SK-N-SH (cell line): Measurements from ENCODE around the gene USHBP1. TPM values are rescaled to one million over a fixed set of nuclear protein-coding genes. Genes with fewer than 3 reads are reported as not detected.

ENCODE experiments used
- CTCF ChIA-PET: fragments of 300-600, 350-600 bp; formaldehyde crosslinking; extraction: SDS; loops from one replicate; lab custom pipeline; 2021; lab: Yijun Ruan, JAX
- POLR2A ChIA-PET: fragments of 350-600 bp; sonication (Branson Sonifier 250); formaldehyde crosslinking; extraction: SDS; loops from one replicate; lab custom pipeline; 2020; ENCODE audit warnings: antibody characterized with exemption, inconsistent platforms; lab: Yijun Ruan, JAX
- DNase-seq: peaks from one replicate; pipeline ENCODE4 v3.0.0; 2012
- H2AFZ ChIP-seq: fragments of 200-600 bp; sonication (generic); 2 replicates; pipeline ENCODE4 v1.8.1; 2016; ENCODE audit warnings: antibody characterized with exemption, mild to moderate bottlenecking, low read depth
- H3F3A ChIP-seq: fragments of 200-600 bp; sonication (generic); replicated peaks from 2 replicates; pipeline ENCODE3; 2016; ENCODE audit warnings: antibody characterized with exemption, mild to moderate bottlenecking; ENCODE audit not compliant: insufficient read depth
- H3K27ac ChIP-seq, 2 experiments: fragments of 200-500 bp in 1 of 2; fragments of 200-600 bp in 1 of 2; sonication (Bioruptor generic) in 1 of 2; sonication (generic), shearing (Covaris generic) in 1 of 2; 2 replicates each; pipeline versions ENCODE4 v1.5.1 to v1.6.1; 2014 to 2016; ENCODE audit warnings: low read depth in 2 of 2, inconsistent platforms in 1 of 2, low read length in 1 of 2, mild to moderate bottlenecking in 1 of 2, mixed read lengths in 1 of 2
- H3K27me3 ChIP-seq: fragments of 200-600 bp; sonication (generic), shearing (Covaris generic); 2 replicates; pipeline ENCODE4 v1.6.1; 2016; ENCODE audit warnings: mixed run types; ENCODE audit not compliant: insufficient read depth
- H3K36me3 ChIP-seq, 2 experiments: fragments of 200-500 bp in 1 of 2; fragments of 200-600 bp in 1 of 2; sonication (Bioruptor generic) in 1 of 2; sonication (generic) in 1 of 2; replicated peaks in 1 of 2; 2 replicates each; pipeline versions ENCODE3 to v1.5.1; 2014 to 2016; ENCODE audit warnings: low read length in 1 of 2, mild to moderate bottlenecking in 1 of 2; ENCODE audit not compliant: insufficient read depth in 2 of 2, control insufficient read depth in 1 of 2
- H3K4me1 ChIP-seq, 2 experiments: fragments of 200-500 bp in 1 of 2; fragments of 200-600 bp in 1 of 2; sonication (Bioruptor generic) in 1 of 2; sonication (generic), shearing (Covaris generic) in 1 of 2; 2 replicates each; pipeline versions ENCODE4 v1.5.1 to v1.6.1; 2014 to 2016; ENCODE audit warnings: low read depth in 1 of 2, low read length in 1 of 2, mixed run types in 1 of 2; ENCODE audit not compliant: insufficient read depth in 2 of 2, control insufficient read depth in 1 of 2
- H3K4me2 ChIP-seq: fragments of 200-600 bp; sonication (generic), shearing (Covaris generic); 2 replicates; pipeline ENCODE4 v1.6.1; 2017; ENCODE audit warnings: mixed run types
- H3K4me3 ChIP-seq, 2 experiments: fragments of 200-500 bp in 1 of 2; fragments of 200-600 bp in 1 of 2; sonication (Bioruptor generic) in 1 of 2; sonication (generic), shearing (Covaris generic) in 1 of 2; 2 replicates each; pipeline versions ENCODE4 v1.5.1 to v1.8.1; 2014 to 2016; ENCODE audit warnings: low read depth in 2 of 2, inconsistent platforms in 1 of 2, low read length in 1 of 2, mild to moderate bottlenecking in 1 of 2, mixed read lengths in 1 of 2, moderate library complexity in 1 of 2
- H3K79me2 ChIP-seq: fragments of 200-600 bp; sonication (generic); 2 replicates; pipeline ENCODE4 v1.8.1; 2017; ENCODE audit warnings: mild to moderate bottlenecking; ENCODE audit not compliant: insufficient read depth
- H3K9ac ChIP-seq: fragments of 200-600 bp; sonication (generic); 2 replicates; pipeline ENCODE4 v1.6.1; 2017; ENCODE audit warnings: mixed run types
- H3K9me2 ChIP-seq: fragments of 200-600 bp; sonication (generic); 2 replicates; pipeline ENCODE4 v1.6.1; 2017; ENCODE audit warnings: mixed run types
- H3K9me3 ChIP-seq: fragments of 200-600 bp; sonication (generic); 2 replicates; pipeline ENCODE4 v1.6.1; 2017; ENCODE audit warnings: mixed run types, mild to moderate bottlenecking, moderate library complexity
- H4K20me1 ChIP-seq: fragments of 200-600 bp; sonication (generic); 2 replicates; pipeline ENCODE4 v1.6.1; 2017; ENCODE audit warnings: mild to moderate bottlenecking, mixed run types; ENCODE audit not compliant: insufficient read depth
- CHD2 ChIP-seq: fragments of 150-350 bp; IDR thresholded peaks from 2 replicates; pipeline ENCODE4 v1.6.1; 2018; ENCODE audit warnings: low read length; ENCODE audit not compliant: partially characterized antibody
- ELF1 ChIP-seq: IDR thresholded peaks from 2 replicates; pipeline ENCODE4 v1.4.0; 2012
- EZH2phosphoT487 ChIP-seq: fragments of 200-600 bp; sonication (generic); IDR thresholded peaks from 2 replicates; pipeline ENCODE4 v1.6.1; 2017; ENCODE audit warnings: low read depth, mixed run types, mild to moderate bottlenecking, antibody characterized with exemption, moderate library complexity, borderline replicate concordance
- FOXJ3 ChIP-seq: sonication (generic); formaldehyde crosslinking; IDR thresholded peaks from 2 replicates; pipeline ENCODE4 v1.5.1; 2020; ENCODE audit warnings: mild to moderate bottlenecking, missing genetic modification reagents
- FOXM1 ChIP-seq: IDR thresholded peaks from 2 replicates; pipeline ENCODE4 v1.4.0; 2012; ENCODE audit warnings: low read depth, mild to moderate bottlenecking
- GABPA ChIP-seq: IDR thresholded peaks from 2 replicates; pipeline ENCODE4 v1.4.0; 2012; ENCODE audit warnings: low read depth, mild to moderate bottlenecking
- GATA2 ChIP-seq: sonication (generic); formaldehyde crosslinking; IDR thresholded peaks from 2 replicates; pipeline ENCODE4 v1.5.0; 2020; ENCODE audit warnings: mild to moderate bottlenecking, missing genetic modification reagents
- MEF2A ChIP-seq: IDR thresholded peaks from 2 replicates; pipeline ENCODE4 v1.4.0; 2012; ENCODE audit warnings: low read depth, borderline replicate concordance
- MXI1 ChIP-seq: IDR thresholded peaks from 2 replicates; pipeline ENCODE4 v1.6.1; 2012; ENCODE audit warnings: mild to moderate bottlenecking, low read depth, low read length, improper control_type of control experiment
- NRF1 ChIP-seq: IDR thresholded peaks from 2 replicates; pipeline ENCODE4 v1.6.1; 2012; ENCODE audit warnings: low read depth, mild to moderate bottlenecking, low read length
- RAD21 ChIP-seq: IDR thresholded peaks from 2 replicates; pipeline ENCODE4 v1.6.1; 2012; ENCODE audit warnings: mild to moderate bottlenecking, low read length
- RCOR1 ChIP-seq: fragments of 150-350 bp; IDR thresholded peaks from 2 replicates; pipeline ENCODE4 v1.6.1; 2017; ENCODE audit warnings: antibody characterized with exemption, low read length
- RXRA ChIP-seq: IDR thresholded peaks from 2 replicates; pipeline ENCODE4 v1.4.0; 2012; ENCODE audit warnings: low read depth, mild to moderate bottlenecking, borderline replicate concordance
- SIN3A ChIP-seq: IDR thresholded peaks from 2 replicates; pipeline ENCODE4 v1.6.1; 2012; ENCODE audit warnings: low read depth, mild to moderate bottlenecking, low read length, moderate library complexity, borderline replicate concordance
- TAF1 ChIP-seq: IDR thresholded peaks from 2 replicates; pipeline ENCODE4 v1.6.1; 2012; ENCODE audit warnings: low read depth, mild to moderate bottlenecking, low read length, moderate library complexity, borderline replicate concordance
- YY1 ChIP-seq: IDR thresholded peaks from 2 replicates; pipeline ENCODE4 v1.4.0; 2012; ENCODE audit warnings: low read depth, mild to moderate bottlenecking
- WGBS: methylation state at CpG from one replicate; pipeline ENCODE4 v1.1.6; 2017; ENCODE audit warnings: low lambda C conversion rate; 5-methylcytosine and 5-hydroxymethylcytosine counted together
- polyA plus RNA-seq, 3 experiments: library from polyadenylated mRNA; depleted of rRNA; stranded (reverse); fragments of >200 nt; gene quantifications; 2 replicates each; pipeline ENCODE4 v1.2.3, GENCODE V29; 2012
- TF ChIP-seq, protein P1 (sequence below): IDR thresholded peaks from 2 replicates; pipeline ENCODE4 v1.4.0; 2012; ENCODE audit warnings: low read depth, borderline replicate concordance
- TF ChIP-seq, protein P2 (sequence below): IDR thresholded peaks from 2 replicates; pipeline ENCODE4; 2012
- TF ChIP-seq, protein P3 (sequence below): fragments of 200-600 bp; sonication (generic); IDR thresholded peaks from 2 replicates; pipeline ENCODE4 v1.6.1; 2017; ENCODE audit warnings: antibody characterized with exemption, mild to moderate bottlenecking, moderate library complexity

USHBP1 gene
- polyA plus RNA-seq, 1 of the 3 experiments (the other 2 are of a cell fraction), result 0.03 TPM

DNA sequence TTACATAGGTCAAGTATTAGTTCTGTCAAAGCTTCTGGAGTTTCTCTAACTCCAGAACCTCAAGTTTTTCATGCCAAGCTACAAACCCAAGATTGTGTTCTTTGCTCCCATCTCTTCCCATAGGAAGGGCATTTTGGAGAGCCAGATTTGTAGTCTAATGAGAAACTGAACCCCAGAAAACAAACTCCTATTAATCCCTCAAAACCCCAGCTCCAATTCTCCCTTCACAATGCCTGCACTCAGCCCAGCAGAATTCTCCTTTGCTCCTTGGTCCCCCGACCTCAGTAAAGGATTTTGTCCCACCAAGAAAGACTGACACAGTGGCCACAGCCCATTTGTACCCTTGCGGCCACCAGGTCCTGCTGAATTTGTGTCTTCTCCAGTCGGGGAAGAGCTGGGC, 8.4 kb downstream of the USHBP1 start:
- peaks cover 9% of the 10 kb centered on the region; the same call in 1 of the 2 replicates for H3K9me3 ChIP-seq
- H2AFZ ChIP-seq, result no peak overlapping the region
- no peaks in the 10 kb centered on the region for H3K79me2 ChIP-seq
- no peak overlapping the region for H3K4me2 ChIP-seq
- no peaks in the 10 kb centered on the region for H3K9me2 ChIP-seq
- H3K4me1 ChIP-seq, result no peaks in the 10 kb centered on the region
- TF ChIP-seq YY1 (no peak), SIN3A (no peak), NRF1 (no peak), GABPA (no peak), FOXJ3 (no peak), RXRA (no peak), TAF1 (no peak), CHD2 (no peak), EZH2phosphoT487 (no peak), MXI1 (no peak), FOXM1 (no peak), RAD21 (no peak), RCOR1 (no peak), GATA2 (CRISPR knock-in tag) (no peak), ELF1 (no peak)
- TF ChIP-seq, protein P1, sequence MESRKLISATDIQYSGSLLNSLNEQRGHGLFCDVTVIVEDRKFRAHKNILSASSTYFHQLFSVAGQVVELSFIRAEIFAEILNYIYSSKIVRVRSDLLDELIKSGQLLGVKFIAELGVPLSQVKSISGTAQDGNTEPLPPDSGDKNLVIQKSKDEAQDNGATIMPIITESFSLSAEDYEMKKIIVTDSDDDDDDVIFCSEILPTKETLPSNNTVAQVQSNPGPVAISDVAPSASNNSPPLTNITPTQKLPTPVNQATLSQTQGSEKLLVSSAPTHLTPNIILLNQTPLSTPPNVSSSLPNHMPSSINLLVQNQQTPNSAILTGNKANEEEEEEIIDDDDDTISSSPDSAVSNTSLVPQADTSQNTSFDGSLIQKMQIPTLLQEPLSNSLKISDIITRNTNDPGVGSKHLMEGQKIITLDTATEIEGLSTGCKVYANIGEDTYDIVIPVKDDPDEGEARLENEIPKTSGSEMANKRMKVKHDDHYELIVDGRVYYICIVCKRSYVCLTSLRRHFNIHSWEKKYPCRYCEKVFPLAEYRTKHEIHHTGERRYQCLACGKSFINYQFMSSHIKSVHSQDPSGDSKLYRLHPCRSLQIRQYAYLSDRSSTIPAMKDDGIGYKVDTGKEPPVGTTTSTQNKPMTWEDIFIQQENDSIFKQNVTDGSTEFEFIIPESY, result no peak
- TF ChIP-seq, protein P2, sequence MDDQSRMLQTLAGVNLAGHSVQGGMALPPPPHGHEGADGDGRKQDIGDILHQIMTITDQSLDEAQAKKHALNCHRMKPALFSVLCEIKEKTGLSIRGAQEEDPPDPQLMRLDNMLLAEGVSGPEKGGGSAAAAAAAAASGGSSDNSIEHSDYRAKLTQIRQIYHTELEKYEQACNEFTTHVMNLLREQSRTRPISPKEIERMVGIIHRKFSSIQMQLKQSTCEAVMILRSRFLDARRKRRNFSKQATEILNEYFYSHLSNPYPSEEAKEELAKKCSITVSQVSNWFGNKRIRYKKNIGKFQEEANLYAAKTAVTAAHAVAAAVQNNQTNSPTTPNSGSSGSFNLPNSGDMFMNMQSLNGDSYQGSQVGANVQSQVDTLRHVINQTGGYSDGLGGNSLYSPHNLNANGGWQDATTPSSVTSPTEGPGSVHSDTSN, result no peak
- H3F3A ChIP-seq, result no peaks in the 10 kb centered on the region
- no peak for DNase-seq
- no peak overlapping the region for H3K4me3 ChIP-seq
- 59% methylated on average over 3 of the region's 3 CpGs for WGBS
- no peaks in the 10 kb centered on the region for H4K20me1 ChIP-seq
- no peaks in the 10 kb centered on the region for H3K27me3 ChIP-seq
- H3K27ac ChIP-seq, result no peak overlapping the region
- CTCF ChIA-PET, result interaction anchor here (1.0 to 1.7 kb wide), 2 partner anchors 26 to 27 kb away, joined by 4 to 5 read pairs; no protein-coding TSS in a partner anchor
- H3K9ac ChIP-seq, result no peak overlapping the region
- H3K36me3 ChIP-seq, result no peaks in the 10 kb centered on the region
- POLR2A ChIA-PET, result no interaction called here

DNA sequence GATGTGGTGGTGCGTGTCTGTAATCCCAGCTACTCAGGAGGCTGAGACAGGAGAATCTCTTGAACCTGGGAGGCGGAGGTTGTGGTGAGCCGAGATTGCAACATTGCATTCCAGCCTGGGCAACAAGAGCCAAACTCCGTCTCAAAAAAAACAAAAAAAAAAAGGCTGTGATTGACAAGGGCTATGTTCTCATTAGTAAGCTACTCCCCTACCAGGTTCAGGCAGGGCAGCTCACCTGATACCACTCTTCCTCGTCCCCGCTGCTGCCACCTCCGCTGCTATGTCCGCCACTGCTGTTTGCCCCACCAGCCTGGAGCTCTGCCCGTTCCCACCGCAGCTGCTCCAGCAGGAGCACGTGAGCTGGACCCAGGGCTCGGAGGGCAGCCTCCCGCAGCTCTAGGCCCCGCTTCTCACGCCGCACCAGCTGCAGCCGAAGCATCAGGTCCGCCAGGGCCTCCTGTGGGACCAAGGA, 9.4 kb downstream of the USHBP1 start:
- TF ChIP-seq, protein P3, sequence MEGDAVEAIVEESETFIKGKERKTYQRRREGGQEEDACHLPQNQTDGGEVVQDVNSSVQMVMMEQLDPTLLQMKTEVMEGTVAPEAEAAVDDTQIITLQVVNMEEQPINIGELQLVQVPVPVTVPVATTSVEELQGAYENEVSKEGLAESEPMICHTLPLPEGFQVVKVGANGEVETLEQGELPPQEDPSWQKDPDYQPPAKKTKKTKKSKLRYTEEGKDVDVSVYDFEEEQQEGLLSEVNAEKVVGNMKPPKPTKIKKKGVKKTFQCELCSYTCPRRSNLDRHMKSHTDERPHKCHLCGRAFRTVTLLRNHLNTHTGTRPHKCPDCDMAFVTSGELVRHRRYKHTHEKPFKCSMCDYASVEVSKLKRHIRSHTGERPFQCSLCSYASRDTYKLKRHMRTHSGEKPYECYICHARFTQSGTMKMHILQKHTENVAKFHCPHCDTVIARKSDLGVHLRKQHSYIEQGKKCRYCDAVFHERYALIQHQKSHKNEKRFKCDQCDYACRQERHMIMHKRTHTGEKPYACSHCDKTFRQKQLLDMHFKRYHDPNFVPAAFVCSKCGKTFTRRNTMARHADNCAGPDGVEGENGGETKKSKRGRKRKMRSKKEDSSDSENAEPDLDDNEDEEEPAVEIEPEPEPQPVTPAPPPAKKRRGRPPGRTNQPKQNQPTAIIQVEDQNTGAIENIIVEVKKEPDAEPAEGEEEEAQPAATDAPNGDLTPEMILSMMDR, result no peak
- TF ChIP-seq MEF2A, result no peak
- TF ChIP-seq SIN3A, result no peak
- H3F3A ChIP-seq, result no peaks in the 10 kb centered on the region
- no peak overlapping the region for H3K27ac ChIP-seq
- 77% methylated on average over 18 of the region's 18 CpGs for WGBS
- ChIA-PET POLR2A (no interaction called here), CTCF (interaction anchor here (1.7 kb wide), 1 partner anchor 28 kb away, joined by 4 read pairs; no protein-coding TSS in a partner anchor)
- no peaks in the 10 kb centered on the region for H3K36me3 ChIP-seq
- H3K9me3 ChIP-seq, result peaks cover 9% of the 10 kb centered on the region; the same call in 1 of the 2 replicates
- no peaks in the 10 kb centered on the region for H3K79me2 ChIP-seq
- H3K27me3 ChIP-seq, result no peaks in the 10 kb centered on the region
- H3K4me1 ChIP-seq, result no peaks in the 10 kb centered on the region
- no peaks in the 10 kb centered on the region for H3K9me2 ChIP-seq
- no peaks in the 10 kb centered on the region for H4K20me1 ChIP-seq
- no peak overlapping the region for H2AFZ ChIP-seq
- H3K9ac ChIP-seq, result no peak overlapping the region
- no peak overlapping the region for H3K4me2 ChIP-seq
- no peak for DNase-seq
- H3K4me3 ChIP-seq, result no peak overlapping the region
